Tibial nerve (tissue), 4 donors: ENCODE measurements around the gene TAF5L. TPM values are rescaled to one million over a fixed set of nuclear protein-coding genes. Genes with fewer than 3 reads are reported as not detected.

Experiments
- DNase-seq, 2 donors: peaks; one replicate each; pipeline ENCODE4 v3.0.0-alpha.2; 2019; ENCODE audit warnings: low spot score in 2 of 2
- H3K27ac ChIP-seq, 4 donors: fragments of 200-600 bp; sonication (generic) in 3 of 4; one replicate each; pipeline ENCODE4 v1.5.1; 2017 to 2019; ENCODE audit warnings: mild to moderate bottlenecking in 1 of 4
- H3K27me3 ChIP-seq, 2 donors: fragments of 200-600 bp; sonication (generic) in 1 of 2; one replicate each; pipeline versions ENCODE4 v1.5.1 to v1.6.0; 2017 to 2019
- H3K36me3 ChIP-seq, 3 donors: fragments of 200-600 bp; sonication (generic); one replicate each; pipeline ENCODE4 v1.5.1; 2018 to 2019
- H3K4me1 ChIP-seq, 4 donors: fragments of 200-600 bp; sonication (generic) in 3 of 4; one replicate each; pipeline ENCODE4 v1.5.1; 2017 to 2019
- H3K4me3 ChIP-seq, 4 donors: fragments of 200-600 bp; sonication (generic) in 3 of 4; one replicate each; pipeline ENCODE4 v1.5.1; 2017 to 2019; ENCODE audit warnings: mild to moderate bottlenecking in 1 of 4, moderate library complexity in 1 of 4
- H3K9me3 ChIP-seq, 4 donors: fragments of 200-600 bp; sonication (generic) in 3 of 4; one replicate each; pipeline ENCODE4 v1.5.1; 2017 to 2019
- EP300 ChIP-seq, 2 donors: sonication (generic); formaldehyde crosslinking; IDR thresholded peaks; one replicate each; pipeline ENCODE4 v1.6.1; 2017; ENCODE audit warnings: antibody characterized with exemption in 2 of 2, mild to moderate bottlenecking in 1 of 2
- POLR2A ChIP-seq, 2 donors: fragments of 450-650 bp; IDR thresholded peaks; one replicate each; pipeline ENCODE4 v1.6.1; 2017; ENCODE audit warnings: antibody characterized with exemption in 2 of 2, mild to moderate bottlenecking in 2 of 2, moderate library complexity in 2 of 2
- WGBS, 2 donors: methylation state at CpG; one replicate each; pipeline ENCODE4 v1.1.5; 2018; 5-methylcytosine and 5-hydroxymethylcytosine counted together
- total RNA-seq, 4 donors: library from RNA; depleted of rRNA; stranded (reverse); fragments of >200 nt; gene quantifications; one replicate each; pipeline ENCODE4 v1.1.0, GENCODE V29; 2016
- TF ChIP-seq, protein P1 (sequence below), 5 experiments: fragments of 200-600 bp in 3 of 5; fragments of 450-650 bp in 2 of 5; sonication (generic) in 3 of 5; IDR thresholded peaks; one replicate each; pipeline ENCODE4 v1.5.1; 2016 to 2019; ENCODE audit warnings: antibody characterized with exemption in 5 of 5, mild to moderate bottlenecking in 3 of 5, moderate library complexity in 2 of 5

TAF5L gene
- total RNA-seq, 4 donors from 2014 or later: 7.1 to 18.6 (median 8.6) TPM

- WGBS, 2 donors: 89 to 91% methylated on average over 7 of the region's 7 CpGs
These were observed 72.2 kb downstream of the TAF5L start for GRCh38 chr1:229553621-229554130.

DNA sequence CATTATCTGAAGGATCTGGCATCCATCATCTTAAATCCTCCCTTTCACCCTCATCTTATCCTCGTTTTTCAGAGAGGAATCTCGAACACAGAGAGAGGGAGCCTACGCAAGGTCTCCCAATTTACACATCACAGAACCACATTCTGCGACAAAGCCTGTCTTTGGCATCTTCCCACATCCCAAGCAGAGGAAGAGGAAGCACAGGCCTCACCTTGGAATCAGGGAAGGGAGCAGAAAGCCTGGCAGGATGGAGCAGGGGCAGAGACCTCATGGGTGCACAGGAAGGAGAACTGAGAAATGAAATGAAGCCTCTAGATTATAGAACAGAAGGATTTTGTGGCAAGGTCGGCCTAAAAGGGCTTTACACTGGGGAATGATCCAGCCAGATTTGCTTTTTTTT, 73.2 kb downstream of the TAF5L start:
- H3K4me1 ChIP-seq: peaks cover 5 to 52% (median 14%) of the 10 kb centered on the region in 4 donors

More at GRCh38 chr1:229553621-229554130, 72.2 kb downstream of the TAF5L start:
- Histone ChIP-seq H3K9me3 (no peaks in the 10 kb centered on the region), H3K27me3 (no peaks in the 10 kb centered on the region), H3K4me1 (peaks cover 5 to 54% (median 14%) of the 10 kb centered on the region in 4 donors), H3K27ac (no peak overlapping the region), H3K36me3 (peaks cover 0 to 4% (median 0%) of the 10 kb centered on the region in 3 donors), H3K4me3 (no peak overlapping the region)
- TF ChIP-seq POLR2A (IDR thresholded peaks at IDR 0.05) (no peak), EP300 (IDR thresholded peaks at IDR 0.05) (no peak)
- TF ChIP-seq, protein P1, sequence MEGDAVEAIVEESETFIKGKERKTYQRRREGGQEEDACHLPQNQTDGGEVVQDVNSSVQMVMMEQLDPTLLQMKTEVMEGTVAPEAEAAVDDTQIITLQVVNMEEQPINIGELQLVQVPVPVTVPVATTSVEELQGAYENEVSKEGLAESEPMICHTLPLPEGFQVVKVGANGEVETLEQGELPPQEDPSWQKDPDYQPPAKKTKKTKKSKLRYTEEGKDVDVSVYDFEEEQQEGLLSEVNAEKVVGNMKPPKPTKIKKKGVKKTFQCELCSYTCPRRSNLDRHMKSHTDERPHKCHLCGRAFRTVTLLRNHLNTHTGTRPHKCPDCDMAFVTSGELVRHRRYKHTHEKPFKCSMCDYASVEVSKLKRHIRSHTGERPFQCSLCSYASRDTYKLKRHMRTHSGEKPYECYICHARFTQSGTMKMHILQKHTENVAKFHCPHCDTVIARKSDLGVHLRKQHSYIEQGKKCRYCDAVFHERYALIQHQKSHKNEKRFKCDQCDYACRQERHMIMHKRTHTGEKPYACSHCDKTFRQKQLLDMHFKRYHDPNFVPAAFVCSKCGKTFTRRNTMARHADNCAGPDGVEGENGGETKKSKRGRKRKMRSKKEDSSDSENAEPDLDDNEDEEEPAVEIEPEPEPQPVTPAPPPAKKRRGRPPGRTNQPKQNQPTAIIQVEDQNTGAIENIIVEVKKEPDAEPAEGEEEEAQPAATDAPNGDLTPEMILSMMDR (IDR thresholded peaks at IDR 0.05): no peak
- DNase-seq: no peak

DNA sequence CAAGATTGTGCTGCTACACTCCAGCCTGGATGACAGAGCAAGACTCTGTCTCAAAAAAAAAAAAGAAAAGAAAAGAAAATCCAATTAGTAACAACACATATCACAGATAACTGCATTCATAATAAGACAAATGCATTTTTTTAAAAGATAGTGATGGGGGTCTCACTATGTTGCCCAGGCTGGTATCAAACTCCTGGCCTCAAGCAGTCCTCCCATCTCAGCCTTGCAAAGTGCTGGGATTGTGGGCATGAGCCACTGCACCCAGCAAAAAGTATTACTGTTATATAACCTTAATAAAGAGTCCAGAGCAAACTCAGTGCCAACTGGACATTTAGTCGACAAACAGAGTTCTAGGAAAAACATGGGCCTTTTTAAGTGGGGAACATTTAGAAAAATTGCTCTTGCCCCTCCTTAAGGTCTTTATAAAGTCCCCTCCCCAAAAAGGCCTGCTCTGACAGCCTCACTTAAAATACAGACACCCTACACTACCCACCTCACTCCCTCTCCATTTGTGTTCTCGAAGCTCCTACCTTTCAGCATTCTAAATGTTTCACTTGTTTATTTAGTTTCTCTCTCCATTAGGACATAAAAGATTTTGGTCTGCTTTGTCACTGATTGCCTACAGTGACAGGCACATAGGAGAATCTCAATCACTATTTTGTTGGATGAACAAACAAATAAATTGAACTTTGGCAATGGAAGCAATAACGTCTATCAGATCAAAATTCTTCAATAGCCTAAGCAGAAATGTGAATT, 74.9 kb downstream of the TAF5L start:
- H3K27me3 ChIP-seq: no peaks in the 10 kb centered on the region
- no peak overlapping the region for H3K4me3 ChIP-seq
- TF ChIP-seq POLR2A (IDR thresholded peaks at IDR 0.05) (no peak), EP300 (IDR thresholded peaks at IDR 0.05) (no peak)
- TF ChIP-seq, protein P1 (IDR thresholded peaks at IDR 0.05): no peak
- no peak for DNase-seq
- H3K9me3 ChIP-seq: no peaks in the 10 kb centered on the region
- peaks cover 0 to 35% (median 1%) of the 10 kb centered on the region in 4 donors for H3K4me1 ChIP-seq
- no peak overlapping the region for H3K27ac ChIP-seq
- 52 to 56% methylated on average over 3 of the region's 3 CpGs for WGBS, 2 donors
- peaks cover 0 to 18% (median 7%) of the 10 kb centered on the region in 3 donors for H3K36me3 ChIP-seq

More for the DNA sequence above, 73.2 kb downstream of the TAF5L start:
- Histone ChIP-seq H3K36me3 (peaks cover 0 to 4% (median 0%) of the 10 kb centered on the region in 3 donors), H3K4me3 (no peak overlapping the region), H3K27ac (no peak overlapping the region), H3K27me3 (no peaks in the 10 kb centered on the region), H3K9me3 (no peaks in the 10 kb centered on the region)
- no peak for DNase-seq
- WGBS, 2 donors: 74 to 80% methylated on average over 5 of the region's 5 CpGs
- TF ChIP-seq EP300 (IDR thresholded peaks at IDR 0.05) (no peak), POLR2A (IDR thresholded peaks at IDR 0.05) (no peak)
- TF ChIP-seq, protein P1 (IDR thresholded peaks at IDR 0.05): no peak

DNA sequence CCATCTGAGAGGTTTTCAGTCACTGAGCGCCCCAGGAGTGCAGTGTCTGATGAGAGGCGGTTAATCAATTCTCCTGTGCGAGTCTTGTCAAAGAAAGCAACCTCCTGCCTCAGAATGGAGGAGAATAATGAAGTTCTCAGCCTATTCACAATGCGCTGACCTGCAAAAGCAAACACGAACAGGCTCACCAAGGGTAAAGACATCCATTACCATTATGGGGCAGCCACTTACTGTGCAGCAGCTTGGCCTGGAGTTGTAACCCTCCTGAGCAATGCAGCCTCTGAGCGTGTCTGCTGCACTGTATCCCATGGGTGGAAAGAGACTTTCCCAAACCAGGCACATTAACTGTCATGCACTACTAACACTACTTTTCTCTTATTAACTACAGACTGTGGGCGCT, 78.4 kb downstream of the TAF5L start:
- Histone ChIP-seq H3K4me1 (peaks cover 0 to 15% (median 0%) of the 10 kb centered on the region in 4 donors), H3K27me3 (no peaks in the 10 kb centered on the region), H3K9me3 (no peaks in the 10 kb centered on the region), H3K36me3 (peaks cover 0 to 50% (median 7%) of the 10 kb centered on the region in 3 donors), H3K4me3 (no peak overlapping the region), H3K27ac (no peak overlapping the region)
- no peak for DNase-seq
- 91 to 95% methylated on average over 7 of the region's 7 CpGs for WGBS, 2 donors
- TF ChIP-seq POLR2A (IDR thresholded peaks at IDR 0.05) (no peak), EP300 (IDR thresholded peaks at IDR 0.05) (no peak)
- TF ChIP-seq, protein P1 (IDR thresholded peaks at IDR 0.05): no peak

DNA sequence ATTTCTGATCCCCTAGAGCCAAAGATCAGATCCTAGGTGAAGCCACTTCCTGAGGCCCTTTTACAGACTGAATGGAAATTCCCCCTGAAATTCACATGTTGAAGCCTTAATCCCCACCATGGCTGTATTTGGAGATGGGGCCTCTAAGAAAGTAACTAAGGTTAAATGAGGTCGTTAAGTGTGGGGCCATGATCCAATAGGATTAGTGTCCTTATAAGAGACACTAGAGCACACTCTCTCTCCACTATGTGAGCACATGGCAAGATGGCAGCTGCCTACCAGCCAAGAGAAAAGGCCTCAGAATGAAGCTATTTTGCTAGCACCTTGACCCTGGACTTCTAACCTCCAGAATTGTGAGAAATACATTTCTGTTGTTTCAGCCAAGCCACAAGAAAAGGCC, 81.3 kb downstream of the TAF5L start:
- 87 to 89% methylated on average over 1 of the region's 1 CpG for WGBS, 2 donors
- TF ChIP-seq EP300 (IDR thresholded peaks at IDR 0.05): no peak
- TF ChIP-seq, protein P1 (IDR thresholded peaks at IDR 0.05): no peak
- no peak overlapping the region for H3K4me3 ChIP-seq
- DNase-seq: no peak
- H3K27me3 ChIP-seq: no peaks in the 10 kb centered on the region
- no peaks in the 10 kb centered on the region for H3K4me1 ChIP-seq
- no peaks in the 10 kb centered on the region for H3K9me3 ChIP-seq
- H3K36me3 ChIP-seq: peaks cover 0 to 79% (median 7%) of the 10 kb centered on the region in 3 donors
- no peak overlapping the region for H3K27ac ChIP-seq
